K562 (cell line): ENCODE measurements around the gene MANBA.

Source experiments
- FOXK2 ChIP-seq, 2 experiments: fragments of 450-650 bp; IDR thresholded peaks in 1 of 2; conservative IDR thresholded peaks in 1 of 2; 2 replicates each; pipeline ENCODE4 v1.6.1; 2016; ENCODE audit warnings: low read depth in 2 of 2, mild to moderate bottlenecking in 1 of 2
- HNRNPUL1 ChIP-seq: fragments of 200-400 bp; formaldehyde crosslinking; IDR thresholded peaks from 2 replicates; pipeline ENCODE4 v1.6.1; 2017; ENCODE audit warnings: low read length
- POLR2A ChIP-seq: fragments of 450-650 bp; conservative IDR thresholded peaks from 2 replicates; pipeline ENCODE4 v1.6.1; 2016
- SREBF1 ChIP-seq: fragments of 150-350 bp; IDR thresholded peaks from 2 replicates; pipeline ENCODE4 v1.6.1; 2014; ENCODE audit warnings: antibody characterized with exemption, low read depth, low read length, borderline replicate concordance
- SRF ChIP-seq, 2 experiments: fragments of 250-450, 450-650 bp in 1 of 2; sonication (Bioruptor Pico) in 1 of 2; sonication (generic) in 1 of 2; formaldehyde crosslinking; IDR thresholded peaks; 2 replicates each; pipeline versions ENCODE4 v1.5.0 to v1.5.1; 2020 to 2022; ENCODE audit warnings: mild to moderate bottlenecking in 1 of 2, missing genetic modification reagents in 1 of 2
- TRIM24 ChIP-seq, 2 experiments: fragments of 450-650 bp; IDR thresholded peaks; 2 replicates each; pipeline ENCODE4 v1.6.1; 2016
- ZNF23 ChIP-seq: fragments of 250-450 bp; sonication (Bioruptor Pico); IDR thresholded peaks from 2 replicates; pipeline ENCODE4 v1.4.0; 2020; ENCODE audit warnings: mild to moderate bottlenecking
- TF ChIP-seq, protein P1 (sequence below): sonication (generic); formaldehyde crosslinking; IDR thresholded peaks from 2 replicates; pipeline ENCODE4 v1.8.0; 2022; ENCODE audit warnings: mild to moderate bottlenecking, missing genetic modification reagents, borderline replicate concordance

DNA sequence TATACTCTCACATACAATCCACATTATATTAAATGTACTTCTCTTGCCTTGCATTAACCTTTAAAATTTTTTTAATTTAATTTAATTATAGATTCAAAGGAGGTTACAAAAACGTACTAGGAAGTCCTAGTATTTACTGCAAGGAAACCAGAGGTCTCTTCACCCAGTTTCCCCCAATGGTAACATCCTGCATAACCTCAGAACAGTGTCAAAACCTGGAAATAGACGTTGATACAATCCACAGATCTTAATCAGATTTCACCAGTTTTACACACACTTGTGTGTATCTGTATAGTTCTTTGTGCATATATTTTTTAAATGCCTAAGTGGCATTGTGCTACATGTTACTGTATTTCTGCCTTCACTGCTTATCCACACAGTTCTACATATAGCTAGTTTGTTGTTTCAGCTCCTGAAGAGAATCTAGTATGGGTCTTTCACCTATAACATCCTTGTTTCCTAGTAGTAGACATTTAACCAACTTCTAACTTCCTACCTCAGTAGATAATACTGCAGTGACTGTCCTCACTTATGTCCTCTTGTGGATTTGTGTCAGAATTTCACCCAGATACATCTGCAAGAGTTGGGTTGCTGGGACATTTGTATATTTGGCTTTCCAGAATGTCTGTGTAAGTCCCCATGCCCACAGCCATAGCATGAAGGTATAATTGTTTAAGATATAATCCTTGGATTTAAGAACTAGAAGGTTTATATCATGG lies 156.4 kb downstream of the MANBA start:
- TF ChIP-seq POLR2A (no peak), HNRNPUL1 (no peak), ZNF23 (CRISPR knock-in tag) (no peak), SREBF1 (no peak), SRF (CRISPR knock-in tag; IDR thresholded peaks at IDR 0.05) (no peak), FOXK2 (conservative IDR thresholded peaks at IDR 0.05 in 1 of 2, IDR thresholded peaks at IDR 0.05 in 1 of 2; ENCODE audit: low read depth in 2 of 2) (no peak), TRIM24 (IDR thresholded peaks at IDR 0.05) (no peak)
- TF ChIP-seq, protein P1, sequence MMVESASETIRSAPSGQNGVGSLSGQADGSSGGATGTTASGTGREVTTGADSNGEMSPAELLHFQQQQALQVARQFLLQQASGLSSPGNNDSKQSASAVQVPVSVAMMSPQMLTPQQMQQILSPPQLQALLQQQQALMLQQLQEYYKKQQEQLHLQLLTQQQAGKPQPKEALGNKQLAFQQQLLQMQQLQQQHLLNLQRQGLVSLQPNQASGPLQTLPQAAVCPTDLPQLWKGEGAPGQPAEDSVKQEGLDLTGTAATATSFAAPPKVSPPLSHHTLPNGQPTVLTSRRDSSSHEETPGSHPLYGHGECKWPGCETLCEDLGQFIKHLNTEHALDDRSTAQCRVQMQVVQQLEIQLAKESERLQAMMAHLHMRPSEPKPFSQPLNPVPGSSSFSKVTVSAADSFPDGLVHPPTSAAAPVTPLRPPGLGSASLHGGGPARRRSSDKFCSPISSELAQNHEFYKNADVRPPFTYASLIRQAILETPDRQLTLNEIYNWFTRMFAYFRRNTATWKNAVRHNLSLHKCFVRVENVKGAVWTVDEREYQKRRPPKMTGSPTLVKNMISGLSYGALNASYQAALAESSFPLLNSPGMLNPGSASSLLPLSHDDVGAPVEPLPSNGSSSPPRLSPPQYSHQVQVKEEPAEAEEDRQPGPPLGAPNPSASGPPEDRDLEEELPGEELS (CRISPR knock-in tag) = no peak
